ENCODE measurements around the gene RAB8B. TPM values are rescaled to one million over a fixed set of nuclear protein-coding genes. Genes with fewer than 3 reads are reported as not detected.

RAB8B gene
- total RNA-seq, 1 donor from 2014 or later: 55.8 TPM

DNA sequence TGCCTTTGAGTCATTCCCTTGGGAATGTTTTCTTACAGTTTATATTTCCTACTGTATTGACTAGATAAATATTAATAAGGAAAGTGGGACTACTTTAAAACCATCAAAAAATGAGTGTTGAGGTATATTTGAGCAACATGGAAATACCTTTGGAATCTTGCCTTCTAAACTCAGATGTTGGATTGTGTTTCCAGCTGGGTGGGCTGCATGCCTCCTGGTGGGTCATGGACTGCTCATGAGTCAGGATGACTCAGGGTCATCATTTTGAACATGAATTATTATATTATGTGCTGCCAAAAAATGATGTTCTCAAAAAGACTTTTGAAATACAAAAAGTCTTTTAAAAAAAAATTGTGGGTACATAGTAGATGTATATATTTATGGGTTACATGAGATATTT, 46.9 kb downstream of the RAB8B start:
- DNase-seq (ENCODE audit: low read depth in 2 of 2): peak in 1 of 2 donors; percentile 72

DNA sequence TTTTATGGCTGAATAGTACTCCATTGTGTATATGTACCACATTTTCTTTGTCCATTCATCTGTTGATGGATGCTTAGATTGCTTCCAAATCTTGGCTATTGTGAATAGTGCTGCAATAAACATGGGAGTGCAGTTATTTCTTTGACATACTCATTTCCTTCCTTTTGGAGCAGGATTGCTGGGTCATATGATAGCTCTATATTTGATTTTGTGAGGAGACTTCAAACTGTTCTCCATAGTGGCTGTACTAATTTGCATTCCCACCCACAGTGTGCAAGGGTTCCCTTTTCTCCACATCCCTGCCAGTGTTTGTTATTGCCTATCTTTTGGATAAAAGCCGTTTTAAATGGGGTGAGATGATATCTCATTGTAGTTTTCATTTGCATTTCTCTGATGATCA, 47.7 kb downstream of the RAB8B start:
- DNase-seq (ENCODE audit: low read depth in 2 of 2): peak in 1 of 2 donors; percentile 33

DNA sequence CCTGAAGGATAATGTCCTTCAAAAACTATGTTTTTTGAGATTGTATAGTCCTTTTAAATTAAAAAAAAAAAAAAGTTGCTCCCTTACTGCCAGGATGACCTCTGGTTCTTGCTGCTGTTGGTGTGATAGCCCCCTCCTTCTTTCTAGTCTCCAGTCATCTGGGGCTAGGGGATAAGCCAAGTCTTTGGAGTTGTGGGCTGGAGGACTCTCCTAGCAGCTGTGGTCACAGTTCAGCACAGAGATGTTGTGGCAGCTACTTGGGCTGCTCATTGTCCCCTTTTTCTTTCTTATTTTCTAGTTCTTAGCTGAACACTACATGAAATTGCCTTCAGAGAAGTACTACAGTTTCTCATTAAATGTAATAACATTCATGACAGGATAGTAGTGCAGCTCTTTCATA, 48.8 kb downstream of the RAB8B start:
- DNase-seq (ENCODE audit: low read depth in 2 of 2): no peak

DNA sequence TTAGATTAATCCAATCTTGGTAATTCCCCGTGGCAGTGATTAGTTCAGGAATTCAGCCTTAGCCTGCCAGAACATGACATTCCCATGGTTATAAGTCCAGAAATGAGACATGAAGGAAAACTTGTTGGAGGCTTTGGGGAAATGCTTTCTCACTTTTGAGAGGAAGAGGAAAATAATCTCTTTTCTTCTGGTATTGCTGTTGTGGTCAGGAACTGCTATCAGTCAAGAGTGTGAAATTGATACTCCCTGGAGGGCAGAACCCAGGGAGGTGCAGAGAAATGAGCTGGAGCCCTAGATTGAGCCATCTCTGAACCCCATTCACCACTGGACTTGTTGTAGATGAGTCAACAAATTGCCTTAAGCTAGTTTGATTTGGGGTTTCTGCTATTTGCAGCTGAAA, 49.4 kb downstream of the RAB8B start:
- DNase-seq (ENCODE audit: low read depth in 2 of 2): no peak

DNA sequence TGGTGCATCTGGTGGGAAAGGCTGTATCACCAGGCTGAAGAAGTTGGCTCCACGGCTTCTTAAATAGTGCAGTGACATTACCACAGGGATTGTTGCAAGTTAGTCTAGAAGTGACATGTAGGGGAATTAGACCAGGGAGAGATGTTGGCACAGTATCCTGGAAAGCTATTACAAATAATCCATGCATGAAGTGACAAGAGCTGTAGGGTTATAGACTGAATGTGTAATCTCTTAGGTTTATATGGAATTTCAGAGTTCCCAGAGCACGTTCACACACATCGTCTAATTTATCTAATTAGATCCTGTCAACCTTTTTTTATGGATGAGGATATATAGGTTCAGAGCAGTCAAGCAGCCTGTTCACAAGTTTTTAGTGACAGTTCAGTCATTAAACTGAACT, 50.7 kb downstream of the RAB8B start:
- DNase-seq (ENCODE audit: low read depth in 2 of 2): no peak

DNA sequence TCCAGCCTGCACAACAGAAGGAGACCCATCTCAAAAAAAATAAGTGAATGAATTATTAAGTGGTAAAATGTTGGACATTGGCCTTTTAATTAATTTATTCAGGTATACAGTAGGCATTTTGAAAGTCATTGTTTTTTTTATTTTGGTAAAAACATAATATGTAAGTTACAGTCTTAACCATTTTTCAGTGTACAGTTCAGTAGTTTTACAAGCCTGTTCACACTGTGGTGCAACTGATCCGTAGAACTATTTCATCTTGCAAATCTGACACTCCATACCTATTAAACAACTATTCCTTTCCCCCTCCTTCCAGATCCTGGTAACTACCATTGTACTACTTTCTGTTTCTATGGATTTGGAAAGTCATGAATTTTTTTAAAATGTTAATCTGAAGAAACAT, 51.9 kb downstream of the RAB8B start:
- no peak for DNase-seq (ENCODE audit: low read depth in 2 of 2)

DNA sequence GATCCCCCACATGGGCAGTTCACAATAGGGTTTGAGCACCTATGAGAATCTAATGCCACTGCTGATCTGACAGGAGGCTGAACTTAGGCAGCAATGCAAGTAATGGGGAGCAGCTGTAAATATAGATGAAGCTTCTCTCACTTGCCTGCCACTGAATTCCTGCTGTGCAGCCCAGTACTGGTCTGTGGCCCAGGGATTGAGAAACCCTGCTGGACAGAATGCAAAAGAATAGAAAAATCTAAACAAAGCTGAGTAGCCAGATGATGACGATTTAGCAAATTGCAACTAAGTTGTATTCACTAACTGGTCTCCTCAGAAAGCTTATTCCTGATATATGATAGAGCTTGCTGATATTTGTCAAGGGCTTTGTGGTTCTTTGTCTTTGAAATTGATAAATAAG, 53.7 kb downstream of the RAB8B start:
- DNase-seq (ENCODE audit: low read depth in 2 of 2): no peak

DNA sequence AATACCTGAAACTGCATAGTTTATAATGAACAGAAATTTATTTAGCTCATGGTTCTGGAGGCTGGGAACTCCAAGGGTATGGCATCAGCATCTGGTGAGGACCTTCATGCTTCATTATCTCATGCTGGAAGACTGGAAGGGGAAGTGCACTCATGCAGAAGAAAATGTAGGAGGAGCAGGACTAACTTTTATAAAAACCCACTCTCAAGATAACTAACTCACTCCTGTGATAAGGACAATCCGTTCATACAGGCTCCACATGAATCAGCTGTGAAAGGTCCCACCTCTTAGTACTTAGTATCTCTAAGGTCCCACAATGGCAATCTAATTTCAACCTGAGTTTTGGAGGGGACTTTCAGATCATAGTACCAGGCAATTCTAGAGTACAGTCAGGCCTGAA, 54.4 kb downstream of the RAB8B start:
- DNase-seq (ENCODE audit: low read depth in 2 of 2): no peak

DNA sequence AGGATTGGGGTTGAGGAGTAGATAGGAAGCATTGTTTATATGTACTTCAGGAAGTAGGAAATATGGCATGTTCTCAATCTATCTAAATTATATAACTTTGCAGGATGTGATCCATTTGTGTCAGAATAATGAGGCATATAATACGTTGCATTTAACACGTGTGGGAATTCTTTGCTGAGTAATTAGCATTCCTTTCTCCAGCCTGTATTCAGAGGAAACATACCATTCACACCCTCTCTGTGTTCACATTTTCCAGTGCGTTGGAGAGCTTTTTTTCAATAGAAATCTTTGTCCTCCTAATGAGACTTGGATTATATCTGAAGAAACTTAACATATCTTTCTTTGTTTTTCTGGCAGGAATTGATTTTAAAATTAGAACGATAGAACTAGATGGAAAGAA, 55.0 kb downstream of the RAB8B start:
- DNase-seq (ENCODE audit: low read depth in 2 of 2): peak; percentile 83 to 85

DNA sequence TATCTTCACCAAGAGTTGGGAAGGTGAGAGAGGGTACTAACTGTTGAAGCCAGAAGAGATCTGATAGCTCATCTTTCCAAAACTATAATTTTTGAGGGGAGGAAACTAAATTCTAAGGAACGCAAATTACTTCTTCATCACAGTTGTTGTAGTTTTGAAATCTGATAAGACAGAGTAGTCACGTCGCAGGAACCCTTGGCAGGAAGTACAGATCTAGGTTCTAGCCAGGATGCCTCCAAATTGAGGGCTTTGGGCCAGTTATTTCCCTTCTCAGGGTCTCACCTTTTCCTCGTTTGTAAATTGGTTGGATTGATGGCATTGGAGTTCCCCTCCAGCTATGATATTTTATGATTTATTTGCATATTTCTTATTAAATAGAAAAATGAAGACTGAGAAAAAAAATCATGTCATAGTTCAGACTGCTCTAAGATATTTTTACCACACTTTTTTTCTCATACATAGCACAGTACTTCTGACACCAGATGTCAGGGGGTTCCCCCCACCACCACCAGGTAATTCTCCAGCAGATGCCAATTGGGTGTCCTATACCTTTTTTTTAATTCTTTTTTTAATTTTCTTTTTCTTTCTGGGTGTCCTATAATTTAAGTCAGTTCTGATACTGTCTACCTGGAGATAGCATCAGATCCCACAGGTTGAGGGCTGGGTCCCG, 55.7 kb downstream of the RAB8B start:
- DNase-seq (ENCODE audit: low read depth in 2 of 2): peak in 1 of 2 donors; percentile 48

DNA sequence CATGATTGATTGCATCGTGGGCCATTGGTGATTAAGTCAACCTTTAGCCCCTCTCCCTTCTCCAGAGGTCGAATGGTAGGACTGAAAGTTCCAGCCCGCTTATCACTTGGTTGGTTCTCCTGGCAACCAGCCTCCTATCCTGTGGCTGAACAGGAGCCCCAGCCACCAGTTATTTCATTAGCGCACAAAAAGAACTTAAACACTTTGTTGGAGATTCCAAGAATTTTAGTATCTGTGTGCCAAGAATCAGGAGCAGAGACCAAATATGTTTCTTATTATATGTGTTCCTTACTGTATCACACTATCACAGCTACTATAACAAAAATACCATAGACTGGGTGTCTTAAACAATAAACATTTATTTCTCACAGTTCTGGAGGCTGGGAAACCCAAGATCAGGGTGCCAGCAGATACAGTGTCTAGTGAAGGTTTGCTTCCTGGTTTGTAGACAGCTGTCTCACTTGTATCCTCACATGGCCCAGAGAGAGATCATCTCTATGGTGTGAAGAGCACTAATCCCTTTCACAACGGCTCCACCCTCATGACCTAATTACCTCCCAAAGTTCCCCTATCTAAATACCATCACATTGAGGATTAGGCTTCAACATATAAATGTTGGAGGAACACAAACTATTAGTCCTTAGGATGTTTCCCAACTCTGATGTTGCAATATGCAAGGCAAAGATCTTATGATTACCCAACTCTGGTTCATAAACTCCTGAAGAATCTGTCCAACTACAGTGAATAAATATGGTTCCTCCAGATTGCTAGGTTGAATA, 57.5 kb downstream of the RAB8B start:
- no peak for DNase-seq (ENCODE audit: low read depth in 2 of 2)

DNA sequence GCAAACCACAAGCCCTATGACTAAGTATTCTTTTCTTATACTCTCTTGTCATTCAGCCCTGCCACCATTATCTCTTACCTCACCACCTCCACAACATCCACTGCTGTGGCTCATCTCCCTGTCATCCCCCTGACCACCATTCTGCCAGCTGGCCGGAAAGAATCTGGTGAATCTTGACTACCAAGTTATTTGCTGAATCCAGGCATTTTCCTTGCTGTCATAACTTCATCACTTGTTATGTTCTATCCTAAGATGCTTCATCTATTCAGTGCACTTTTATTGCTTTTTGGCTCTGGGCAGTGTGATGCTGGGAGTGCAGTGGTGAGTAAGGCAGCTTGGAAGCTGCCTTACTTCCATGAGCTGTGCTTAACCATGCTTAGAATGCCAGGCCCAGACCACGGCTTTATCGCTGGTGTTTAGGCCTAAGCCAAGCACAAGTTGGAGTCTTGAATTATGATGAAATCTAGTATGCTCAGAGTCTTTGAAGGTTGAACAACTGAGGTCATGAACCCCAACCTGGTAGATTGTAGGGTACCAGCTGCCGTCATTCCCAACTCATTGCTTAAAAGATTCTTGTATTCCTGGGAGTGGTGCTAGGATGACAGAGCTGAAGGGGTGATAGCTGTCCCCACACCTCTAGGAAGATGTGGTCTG, 61.0 kb downstream of the RAB8B start:
- DNase-seq (ENCODE audit: low read depth in 2 of 2): no peak

DNA sequence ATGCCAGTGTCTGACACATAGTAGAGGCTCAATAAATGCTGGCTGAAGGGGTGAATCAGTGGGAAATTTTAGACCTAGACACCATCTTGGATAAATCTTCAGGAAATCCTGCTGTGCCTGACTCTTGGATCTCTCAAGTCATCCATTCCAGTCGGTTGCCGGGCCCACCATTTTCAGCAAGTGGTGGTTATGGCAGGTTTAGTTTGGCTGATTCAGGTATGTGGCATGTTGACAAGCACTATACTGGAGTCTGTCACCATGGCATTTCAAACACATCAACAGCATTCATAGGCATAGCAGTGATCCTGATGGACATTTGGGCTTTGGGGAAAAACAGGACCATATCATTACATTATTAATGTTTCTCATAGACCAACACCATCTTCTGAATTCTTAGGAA, 62.3 kb downstream of the RAB8B start:
- DNase-seq (ENCODE audit: low read depth in 2 of 2): no peak

DNA sequence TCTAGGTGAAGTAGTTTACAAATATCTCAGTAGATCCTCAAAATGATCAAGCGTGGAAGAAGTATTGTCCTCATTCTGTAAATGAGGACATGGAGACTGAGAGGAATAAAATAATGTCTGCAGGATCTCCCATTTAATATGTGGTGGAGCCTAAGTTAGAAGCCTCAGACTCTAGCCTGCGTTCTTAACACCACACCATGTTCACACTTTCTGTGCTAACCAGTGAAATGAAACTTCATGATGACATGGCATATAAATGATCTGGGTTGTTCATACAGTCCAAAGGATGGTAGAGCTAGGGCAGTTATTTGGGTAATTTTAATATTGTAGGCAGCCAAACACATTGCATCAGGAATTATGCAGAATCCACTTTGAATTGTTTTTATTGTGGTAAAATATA, 62.9 kb downstream of the RAB8B start:
- DNase-seq (ENCODE audit: low read depth in 2 of 2): no peak

DNA sequence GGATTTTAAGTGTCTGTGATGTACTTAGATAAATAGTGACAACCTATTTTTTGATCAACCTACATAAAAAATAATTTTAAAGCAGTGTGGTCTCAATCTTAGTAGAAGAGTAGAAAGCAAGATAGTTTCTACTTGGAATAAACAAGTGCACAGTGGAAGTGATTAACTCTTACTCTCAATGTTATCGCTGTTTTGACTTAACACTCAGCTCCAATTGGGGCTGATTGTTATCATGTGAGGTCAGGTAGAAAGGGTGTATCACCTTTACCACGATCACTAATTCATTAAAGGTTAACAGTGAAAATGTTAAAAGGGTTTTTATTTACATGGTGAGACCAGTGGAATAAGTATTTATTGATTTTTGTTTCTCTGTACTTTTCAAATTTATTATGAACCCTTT, 65.6 kb downstream of the RAB8B start:
- DNase-seq (ENCODE audit: low read depth in 2 of 2): no peak

DNA sequence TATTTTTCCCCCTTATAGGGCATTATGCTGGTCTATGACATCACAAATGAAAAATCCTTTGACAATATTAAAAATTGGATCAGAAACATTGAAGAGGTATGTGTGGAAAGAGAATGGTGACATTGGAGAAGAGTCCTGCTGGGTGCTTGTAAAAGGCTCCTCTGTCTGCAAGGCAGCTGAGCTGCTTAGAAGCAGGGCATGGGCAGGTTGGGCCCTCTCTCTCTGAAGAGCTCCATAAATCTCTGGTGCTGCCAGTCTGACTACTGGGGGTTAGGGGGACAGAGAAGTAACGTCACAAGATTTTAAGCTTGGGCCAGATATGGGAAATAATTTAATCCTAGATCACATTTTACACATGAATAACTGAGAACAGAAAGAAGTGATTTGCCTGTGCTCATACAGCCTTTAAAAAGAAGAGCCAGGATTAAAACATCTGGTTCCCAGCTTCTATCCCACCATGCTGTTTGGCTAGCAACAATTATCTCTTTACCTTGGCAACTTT, 66.1 kb downstream of the RAB8B start:
- DNase-seq (ENCODE audit: low read depth in 2 of 2): no peak

DNA sequence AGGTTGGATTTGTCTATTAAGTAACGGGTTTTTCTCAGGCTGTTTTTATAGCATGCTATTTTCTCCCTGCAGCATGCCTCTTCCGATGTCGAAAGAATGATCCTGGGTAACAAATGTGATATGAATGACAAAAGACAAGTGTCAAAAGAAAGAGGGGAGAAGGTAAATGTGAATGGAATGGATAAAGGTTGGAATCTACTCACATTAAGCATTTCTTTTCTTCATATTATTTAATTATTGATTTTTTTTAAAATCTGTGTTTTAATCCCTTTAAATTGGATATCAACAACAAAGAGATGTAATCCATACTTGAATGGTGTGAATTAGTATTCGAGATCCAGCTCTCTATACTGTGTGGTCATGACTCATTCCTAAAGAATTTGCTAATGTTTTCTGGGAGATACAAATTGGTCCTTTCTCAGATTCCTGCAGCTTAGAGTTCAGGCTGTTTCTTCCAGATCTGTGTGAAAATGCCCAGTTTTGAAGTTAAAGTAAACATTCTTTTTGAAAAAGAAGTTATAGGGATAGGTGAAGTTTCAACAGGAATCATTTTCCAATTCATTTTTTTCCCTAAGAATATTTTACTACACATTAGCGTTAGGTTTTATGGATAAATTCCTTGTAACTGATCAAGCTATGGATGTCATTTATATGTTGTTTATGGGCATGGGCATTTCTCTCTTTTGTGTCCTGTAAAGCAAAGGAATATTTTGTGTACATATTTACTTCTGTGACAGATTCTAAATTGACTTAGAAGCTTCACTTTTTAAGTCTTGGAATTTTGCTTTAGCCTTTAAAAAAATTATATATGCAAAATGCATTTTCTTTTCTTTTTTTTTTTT, 67.2 kb downstream of the RAB8B start:
- peak in 1 of 2 donors; percentile 75 for DNase-seq (ENCODE audit: low read depth in 2 of 2)

DNA sequence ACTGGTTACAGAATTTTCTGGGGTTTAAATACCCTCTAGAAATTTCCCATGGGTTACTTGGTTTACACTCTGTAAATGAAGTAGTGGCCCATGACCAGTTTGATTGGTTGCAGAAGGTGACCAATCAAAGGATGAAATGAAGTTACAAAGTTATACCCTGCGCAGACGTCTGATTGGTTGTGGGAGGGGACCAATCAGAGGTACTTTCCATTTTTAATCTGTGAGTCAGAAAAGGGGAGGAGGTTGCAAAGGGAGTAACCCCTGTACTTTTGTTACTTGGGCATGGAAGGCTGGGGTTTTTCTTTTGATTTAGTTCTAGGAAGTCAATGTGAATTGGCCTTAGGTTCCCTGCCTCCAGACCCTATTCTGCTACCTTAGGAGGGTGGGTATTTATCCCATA, 69.3 kb downstream of the RAB8B start:
- no peak for DNase-seq (ENCODE audit: low read depth in 2 of 2)

DNA sequence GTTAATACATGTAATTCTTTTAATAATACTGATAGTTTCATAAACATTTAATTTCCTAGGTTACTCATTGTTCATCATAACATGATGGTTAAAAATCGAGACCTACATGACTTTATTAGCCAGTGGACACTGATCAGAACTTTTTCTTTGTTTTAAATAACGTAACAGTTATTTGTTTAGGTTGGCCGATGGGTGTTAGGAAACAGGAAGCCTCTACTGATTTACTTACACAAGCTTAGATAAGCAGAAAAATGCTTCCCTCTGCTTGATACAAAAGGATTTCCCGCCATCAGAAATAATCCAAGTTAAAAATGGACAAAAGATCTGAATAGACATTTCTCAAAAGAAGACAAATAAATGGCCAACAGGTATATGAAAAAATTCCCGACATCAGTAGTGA, 71.4 kb downstream of the RAB8B start:
- peak; percentile 83 to 87 for DNase-seq (ENCODE audit: low read depth in 2 of 2)

DNA sequence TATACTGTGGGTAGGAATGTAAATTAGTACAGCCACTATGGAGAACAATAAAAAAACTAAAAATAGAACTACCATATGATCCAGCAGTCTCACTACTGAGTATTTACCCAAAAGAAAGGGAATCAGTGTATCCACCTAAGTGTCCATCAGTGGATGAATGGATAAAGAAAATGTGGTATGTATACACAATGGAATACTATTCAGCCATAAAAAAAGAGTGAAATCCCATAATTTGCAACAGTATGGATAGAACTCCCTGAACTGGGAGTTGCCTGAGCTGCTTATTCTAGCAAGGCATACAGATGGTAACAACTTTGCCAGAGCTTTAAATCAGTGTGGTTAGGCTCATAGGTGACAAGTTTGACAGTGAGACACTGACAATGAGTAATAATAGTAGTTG, 71.9 kb downstream of the RAB8B start:
- DNase-seq (ENCODE audit: low read depth in 2 of 2): no peak

DNA sequence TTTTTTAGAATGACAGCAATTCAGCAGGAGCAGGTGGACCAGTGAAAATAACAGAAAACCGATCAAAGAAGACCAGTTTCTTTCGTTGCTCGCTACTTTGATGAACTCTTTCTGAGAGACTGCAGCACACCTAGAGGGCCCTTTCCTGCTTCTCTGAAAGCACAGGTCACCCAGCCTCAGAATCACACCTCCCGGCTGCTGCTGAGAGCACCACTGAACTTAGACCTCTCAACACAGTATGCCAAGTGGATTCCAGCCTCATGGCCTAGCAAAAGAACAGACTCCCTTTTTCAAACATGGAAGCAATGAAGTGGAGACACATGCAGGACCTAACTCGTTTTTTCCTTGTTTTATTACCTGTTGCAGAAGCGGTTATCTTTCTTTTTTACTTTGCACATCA, 74.1 kb downstream of the RAB8B start:
- no peak for DNase-seq (ENCODE audit: low read depth in 2 of 2)

Data from dermis microvascular lymphatic vessel endothelial cell (primary cell).